Vagina (tissue), 2 donors: ENCODE measurements around the gene CCDC12.

Experiments
- POLR2AphosphoS5 ChIP-seq, 2 donors: sonication (generic); formaldehyde crosslinking; IDR thresholded peaks; one replicate each; pipeline ENCODE4 v1.9.0; 2017; ENCODE audit warnings: antibody characterized with exemption in 2 of 2, mild to moderate bottlenecking in 2 of 2, low read depth in 1 of 2; ENCODE audit not compliant: insufficient read depth in 1 of 2
- TF ChIP-seq, protein P1 (sequence below), 3 experiments: fragments of 450-650 bp in 2 of 3; fragments of 200-600 bp in 1 of 3; sonication (generic) in 1 of 3; IDR thresholded peaks; one replicate each; pipeline ENCODE4 v1.5.1; 2017 to 2019; ENCODE audit warnings: antibody characterized with exemption in 3 of 3, mild to moderate bottlenecking in 2 of 3, moderate library complexity in 2 of 3

DNA sequence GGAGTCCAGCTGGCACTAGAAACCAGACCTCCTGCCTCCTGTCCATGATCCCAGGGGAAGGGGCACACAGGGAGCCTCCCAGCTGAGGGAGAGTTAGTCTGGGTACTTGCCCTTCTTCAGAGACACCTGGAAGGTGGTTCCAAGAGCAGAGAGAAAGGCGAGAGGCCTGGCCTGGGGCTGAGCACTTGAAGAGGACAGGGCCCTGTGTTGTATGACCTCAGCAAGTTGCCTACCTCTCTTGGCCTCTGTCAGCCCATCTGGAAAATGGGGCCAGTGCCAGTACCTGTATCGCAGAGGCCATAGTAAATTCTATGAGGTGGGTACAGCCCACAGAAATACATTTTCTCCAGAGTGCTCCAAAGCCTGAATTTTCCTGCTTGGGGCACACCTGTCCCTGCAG lies 79.5 kb downstream of the CCDC12 start:
- TF ChIP-seq, protein P1, sequence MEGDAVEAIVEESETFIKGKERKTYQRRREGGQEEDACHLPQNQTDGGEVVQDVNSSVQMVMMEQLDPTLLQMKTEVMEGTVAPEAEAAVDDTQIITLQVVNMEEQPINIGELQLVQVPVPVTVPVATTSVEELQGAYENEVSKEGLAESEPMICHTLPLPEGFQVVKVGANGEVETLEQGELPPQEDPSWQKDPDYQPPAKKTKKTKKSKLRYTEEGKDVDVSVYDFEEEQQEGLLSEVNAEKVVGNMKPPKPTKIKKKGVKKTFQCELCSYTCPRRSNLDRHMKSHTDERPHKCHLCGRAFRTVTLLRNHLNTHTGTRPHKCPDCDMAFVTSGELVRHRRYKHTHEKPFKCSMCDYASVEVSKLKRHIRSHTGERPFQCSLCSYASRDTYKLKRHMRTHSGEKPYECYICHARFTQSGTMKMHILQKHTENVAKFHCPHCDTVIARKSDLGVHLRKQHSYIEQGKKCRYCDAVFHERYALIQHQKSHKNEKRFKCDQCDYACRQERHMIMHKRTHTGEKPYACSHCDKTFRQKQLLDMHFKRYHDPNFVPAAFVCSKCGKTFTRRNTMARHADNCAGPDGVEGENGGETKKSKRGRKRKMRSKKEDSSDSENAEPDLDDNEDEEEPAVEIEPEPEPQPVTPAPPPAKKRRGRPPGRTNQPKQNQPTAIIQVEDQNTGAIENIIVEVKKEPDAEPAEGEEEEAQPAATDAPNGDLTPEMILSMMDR (IDR thresholded peaks at IDR 0.05), result no peak
- TF ChIP-seq POLR2AphosphoS5 (IDR thresholded peaks at IDR 0.05; ENCODE audit: insufficient read depth in 1 of 2, low read depth in 1 of 2), result no peak
